ENCODE results near the gene ATXN3. TPM values are rescaled to one million over a fixed set of nuclear protein-coding genes. Genes with fewer than 3 reads are reported as not detected.
A peak's percentile ranks its signal among the peaks of the same experiment; 100 is the strongest.

ATXN3 gene
- total RNA-seq, 1 donor from 2014 or later, result 29.3 TPM

DNA sequence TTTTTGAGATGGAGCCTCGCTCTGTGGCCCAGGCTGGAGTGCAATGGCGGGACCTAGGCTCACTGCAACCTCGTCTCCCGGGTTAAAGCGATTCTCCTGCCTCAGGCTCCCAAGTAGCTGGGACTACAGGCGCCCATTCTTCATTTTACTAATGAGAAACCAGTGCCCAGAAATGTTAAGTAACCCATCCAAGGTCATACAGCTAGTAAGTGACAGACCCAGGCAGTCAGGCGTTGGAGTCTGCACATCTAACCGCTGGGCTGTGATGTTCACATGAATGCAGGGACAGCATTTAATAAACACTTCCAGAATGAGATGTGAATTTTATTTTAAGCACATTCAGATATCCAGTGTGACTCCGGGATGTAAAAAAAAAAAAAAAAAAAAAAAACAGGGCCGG is 65.2 kb downstream of the ATXN3 start:
- H3K27me3 Mint-ChIP-seq, result no peaks in the 10 kb centered on the region
- TF ChIP-seq, protein P1, sequence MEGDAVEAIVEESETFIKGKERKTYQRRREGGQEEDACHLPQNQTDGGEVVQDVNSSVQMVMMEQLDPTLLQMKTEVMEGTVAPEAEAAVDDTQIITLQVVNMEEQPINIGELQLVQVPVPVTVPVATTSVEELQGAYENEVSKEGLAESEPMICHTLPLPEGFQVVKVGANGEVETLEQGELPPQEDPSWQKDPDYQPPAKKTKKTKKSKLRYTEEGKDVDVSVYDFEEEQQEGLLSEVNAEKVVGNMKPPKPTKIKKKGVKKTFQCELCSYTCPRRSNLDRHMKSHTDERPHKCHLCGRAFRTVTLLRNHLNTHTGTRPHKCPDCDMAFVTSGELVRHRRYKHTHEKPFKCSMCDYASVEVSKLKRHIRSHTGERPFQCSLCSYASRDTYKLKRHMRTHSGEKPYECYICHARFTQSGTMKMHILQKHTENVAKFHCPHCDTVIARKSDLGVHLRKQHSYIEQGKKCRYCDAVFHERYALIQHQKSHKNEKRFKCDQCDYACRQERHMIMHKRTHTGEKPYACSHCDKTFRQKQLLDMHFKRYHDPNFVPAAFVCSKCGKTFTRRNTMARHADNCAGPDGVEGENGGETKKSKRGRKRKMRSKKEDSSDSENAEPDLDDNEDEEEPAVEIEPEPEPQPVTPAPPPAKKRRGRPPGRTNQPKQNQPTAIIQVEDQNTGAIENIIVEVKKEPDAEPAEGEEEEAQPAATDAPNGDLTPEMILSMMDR (IDR thresholded peaks at IDR 0.05), result no peak
- ChIA-PET POLR2A (interaction anchor here (0.7 to 3.3 kb wide), 6 partner anchors 34 to 1281 kb away, joined by 3 to 40 read pairs (median 8); partner anchors contain the start of genes ATXN3 and PPP4R3A), CTCF (no interaction called here)
- DNase-seq (no peak), ATAC-seq (ENCODE audit: low read depth) (no peak)
- peak overlapping the region; percentile 98 for H3K4me3 Mint-ChIP-seq
- intact Hi-C loops (cut with micrococcal nuclease), result loop anchor here (2.0 kb wide), 1 partner anchor 416 kb away; no protein-coding TSS in a partner anchor
- H3K27ac Mint-ChIP-seq, result no peak overlapping the region
- H3K36me3 Mint-ChIP-seq (ENCODE audit: low read depth), result peaks cover 22% of the 10 kb centered on the region
- no peaks in the 10 kb centered on the region for H3K9me3 Mint-ChIP-seq
- peaks cover 35% of the 10 kb centered on the region for H3K4me1 Mint-ChIP-seq

DNA sequence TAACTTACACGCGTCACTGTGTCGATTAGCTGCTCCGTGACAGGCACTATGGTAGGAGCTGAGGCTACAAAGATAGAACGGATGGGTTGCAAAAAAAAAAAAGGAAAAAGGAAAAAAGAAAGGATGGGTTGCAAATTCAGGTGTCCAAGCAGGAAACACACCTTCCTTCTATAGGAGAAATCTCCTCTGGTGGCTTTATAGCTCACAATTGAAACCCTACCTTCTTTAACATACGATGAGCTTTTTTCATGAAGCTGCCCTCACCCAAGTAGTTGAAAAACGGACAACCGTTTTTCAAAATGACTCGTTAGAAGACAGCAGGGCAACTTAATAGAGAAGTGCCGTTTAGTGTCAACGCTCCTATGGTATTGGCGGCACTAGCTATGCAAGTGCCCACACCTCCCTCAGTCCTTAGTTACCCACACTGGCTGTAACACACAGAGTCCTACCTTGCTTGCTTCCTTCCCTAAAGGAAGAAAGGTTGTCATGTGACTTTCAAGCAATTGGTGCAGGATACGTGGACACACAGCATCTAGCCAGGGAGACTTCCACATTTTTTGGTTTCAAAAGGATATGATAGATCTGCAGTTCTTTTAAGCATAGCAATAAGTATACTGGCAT is 65.8 kb downstream of the ATXN3 start:
- CTCF ChIA-PET, result interaction anchor here (0.7 to 1.9 kb wide), 2 partner anchors 44 to 66 kb away, joined by 4 to 6 read pairs; partner anchors contain the start of gene ATXN3
- Mint-ChIP-seq H3K4me1 (peaks cover 40% of the 10 kb centered on the region), H3K36me3 (ENCODE audit: low read depth) (peaks cover 24% of the 10 kb centered on the region), H3K27ac (peak overlapping the region; percentile 95), H3K4me3 (peak overlapping the region; percentile 98), H3K9me3 (no peaks in the 10 kb centered on the region), H3K27me3 (no peaks in the 10 kb centered on the region)
- TF ChIP-seq, protein P1 (IDR thresholded peaks at IDR 0.05), result no peak
- DNase-seq (no peak), ATAC-seq (ENCODE audit: low read depth) (peak; percentile 3)
- intact Hi-C loops (cut with micrococcal nuclease), result loop anchor here (1.0 to 2.0 kb wide), 5 partner anchors 66 to 754 kb away; partner anchors contain the start of genes ATXN3, CPSF2, GOLGA5 and NDUFB1
- POLR2A ChIA-PET, result interaction anchor here (0.5 to 3.3 kb wide), 19 partner anchors 13 to 1658 kb away, joined by 3 to 40 read pairs (median 4); partner anchors contain the start of genes ATXN3, CPSF2, DGLUCY and LYSET

DNA sequence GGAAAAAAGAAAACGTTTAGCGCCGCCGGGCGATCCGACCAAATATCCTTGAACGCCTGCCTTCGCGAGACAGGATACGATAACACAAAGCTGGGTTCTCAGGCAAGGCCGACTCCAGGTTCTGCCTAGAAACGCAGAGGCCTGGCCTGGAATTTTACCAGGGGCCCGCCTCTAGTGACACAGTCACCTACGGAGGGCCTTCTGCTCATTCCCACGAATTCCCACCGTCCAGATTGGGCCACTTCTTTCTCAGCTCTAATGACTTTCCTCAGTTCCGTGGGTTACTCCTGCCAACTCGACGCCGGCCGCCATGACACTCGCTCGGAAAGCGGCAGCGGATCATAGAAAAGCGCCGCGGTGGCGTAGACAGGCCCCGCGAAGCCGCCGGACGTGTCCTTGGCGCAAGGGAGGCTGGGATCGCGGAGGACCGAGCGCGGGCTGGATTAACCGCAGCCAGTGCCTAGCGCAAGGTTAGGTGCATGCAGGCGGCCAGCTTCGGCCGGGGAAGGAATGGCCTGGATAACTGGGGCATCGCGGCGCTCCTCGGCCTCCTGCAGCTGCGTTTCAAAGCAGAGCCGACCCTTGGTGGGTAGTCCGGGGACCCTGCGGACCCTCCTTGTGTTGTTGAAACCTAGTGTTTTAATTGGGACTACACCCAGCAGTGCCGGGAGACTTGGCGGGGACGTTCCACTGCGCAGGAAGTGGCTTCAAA is 66.5 kb downstream of the ATXN3 start, which contains the start of gene TRIP11:
Gene TRIP11 (minus strand): TSS at position 341 of the 712 bp plus-strand sequence. CDS start 374 bp downstream, outside the sequence.
- peak within 1 kb of the TSS; percentile 95 for H3K27ac Mint-ChIP-seq
- H3K36me3 Mint-ChIP-seq (ENCODE audit: low read depth), result peaks cover 24% of the 10 kb centered on the region
- H3K9me3 Mint-ChIP-seq, result no peaks in the 10 kb centered on the region
- ChIA-PET CTCF (interaction anchor here (0.7 to 1.9 kb wide), 2 partner anchors 43 to 67 kb away, joined by 4 to 6 read pairs; partner anchors contain the start of gene ATXN3), POLR2A (interaction anchor here (0.5 to 3.3 kb wide), 21 partner anchors 13 to 1657 kb away, joined by 3 to 40 read pairs (median 4); partner anchors contain the start of genes ATXN3, CPSF2, DGLUCY and LYSET)
- H3K27me3 Mint-ChIP-seq, result no peaks in the 10 kb centered on the region
- DNase-seq (peak; percentile 94), ATAC-seq (ENCODE audit: low read depth) (peak; percentile 96)
- intact Hi-C loops (cut with micrococcal nuclease), result loop anchor here (1.0 to 2.0 kb wide), 5 partner anchors 66 to 754 kb away; partner anchors contain the start of genes ATXN3, CPSF2, GOLGA5 and NDUFB1
- TF ChIP-seq, protein P1 (IDR thresholded peaks at IDR 0.05), result no peak
- H3K4me1 Mint-ChIP-seq, result peaks cover 40% of the 10 kb centered on the region
- peak within 1 kb of the TSS; percentile 98 for H3K4me3 Mint-ChIP-seq

DNA sequence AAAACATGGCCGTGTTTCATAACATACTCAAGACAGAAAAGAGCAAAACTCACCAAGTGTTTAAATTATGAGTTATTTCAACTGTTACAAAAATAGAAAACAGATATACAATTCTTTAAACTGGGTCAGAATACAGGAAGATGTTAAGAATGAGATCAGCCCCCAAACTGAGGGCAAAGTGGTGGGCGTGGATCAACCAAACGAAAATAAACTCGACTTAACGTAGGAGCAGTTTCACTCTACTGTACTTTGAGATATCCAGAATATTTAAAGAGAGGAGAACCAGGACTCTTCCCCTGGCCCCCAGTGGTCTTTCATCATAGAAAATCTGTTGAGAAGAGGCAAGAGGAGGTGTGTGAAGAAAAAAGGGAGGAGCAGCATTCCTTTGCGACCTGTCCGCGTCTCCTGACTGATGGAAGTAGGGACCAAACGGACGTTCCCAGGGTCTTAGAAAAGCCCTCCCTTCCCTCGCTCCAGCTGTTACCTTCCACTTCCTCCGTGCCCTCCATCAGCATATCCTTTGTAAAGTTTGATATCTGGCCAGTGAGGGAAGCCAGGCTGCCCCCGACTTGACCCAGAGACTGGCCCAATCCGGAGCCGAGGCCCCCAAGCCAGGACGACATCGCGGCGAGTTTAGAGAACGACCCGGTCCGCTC is 67.2 kb downstream of the ATXN3 start:
- Mint-ChIP-seq H3K27me3 (no peaks in the 10 kb centered on the region), H3K36me3 (ENCODE audit: low read depth) (peaks cover 24% of the 10 kb centered on the region), H3K27ac (peak overlapping the region; percentile 95), H3K4me3 (peak overlapping the region; percentile 98), H3K9me3 (no peaks in the 10 kb centered on the region), H3K4me1 (peaks cover 40% of the 10 kb centered on the region)
- no peak for ATAC-seq (ENCODE audit: low read depth)
- TF ChIP-seq, protein P1 (IDR thresholded peaks at IDR 0.05), result no peak
- intact Hi-C loops (cut with micrococcal nuclease), result no loop called here
- ChIA-PET POLR2A (interaction anchor here (0.6 to 3.3 kb wide), 15 partner anchors 12 to 1656 kb away, joined by 3 to 40 read pairs (median 4); partner anchors contain the start of genes ATXN3, CPSF2, DGLUCY and LYSET), CTCF (interaction anchor here (1.9 kb wide), 1 partner anchor 68 kb away, joined by 6 read pairs; the partner anchor contains the start of gene ATXN3)
- no peak for DNase-seq
